Measurements from ENCODE around the gene TTLL11. TPM values are rescaled to one million over a fixed set of nuclear protein-coding genes. Genes with fewer than 3 reads are reported as not detected.

TTLL11 gene
- total and polyA plus RNA-seq, 2 experiments from 2014 or later = 0.57 to 1.4 TPM

- H4K20me1 ChIP-seq (replicated peaks; ENCODE audit: insufficient read depth) = no peaks in the 10 kb centered on the region; the same call in 1 of the 2 replicates
- no peaks in the 10 kb centered on the region for H3K27me3 Mint-ChIP-seq (ENCODE audit: insufficient read depth, low read depth, poor library complexity)
Measured at GRCh38 chr9:122050167-122050566, 42.9 kb downstream of the TTLL11 start.

More at GRCh38 chr9:122050167-122050566, 42.9 kb downstream of the TTLL11 start:
- ATAC-seq = no peak
- Mint-ChIP-seq H3K4me3 (no peak overlapping the region), H3K27ac (no peak overlapping the region), H3K36me3 (ENCODE audit: low read depth) (no peaks in the 10 kb centered on the region), H3K9me3 (no peaks in the 10 kb centered on the region), H3K4me1 (peaks cover 5% of the 10 kb centered on the region; the same call in 2 of the 3 replicates)
- H3K9me2 ChIP-seq (ENCODE audit: insufficient read depth) = no peaks in the 10 kb centered on the region; the same call in 1 of the 2 replicates
- no peak overlapping the region for H3K4me3 ChIP-seq
- TF ChIP-seq EZH2phosphoT487 (IDR thresholded peaks at IDR 0.05; ENCODE audit: unreplicated experiment) (no peak), REST (IDR thresholded peaks at IDR 0.05; ENCODE audit: unreplicated experiment) (no peak), CTCF (conservative IDR thresholded peaks at IDR 0.05; ENCODE audit: low read depth in 2 of 2) (no peak), STAT1 (IDR thresholded peaks at IDR 0.05; ENCODE audit: unreplicated experiment) (no peak), CREB1 (CRISPR knock-in tag; IDR thresholded peaks at IDR 0.05; ENCODE audit: low read depth) (no peak), ZNF114 (CRISPR knock-in tag; IDR thresholded peaks at IDR 0.05) (no peak), EZH2 (IDR thresholded peaks at IDR 0.05; ENCODE audit: low read depth, unreplicated experiment) (no peak), ZNF331 (CRISPR knock-in tag; IDR thresholded peaks at IDR 0.05; ENCODE audit: low read depth) (no peak), ZNF462 (CRISPR knock-in tag; IDR thresholded peaks at IDR 0.05) (no peak), ETS1 (IDR thresholded peaks at IDR 0.05) (no peak), JUNB (IDR thresholded peaks at IDR 0.05; ENCODE audit: unreplicated experiment) (no peak), NANOG (IDR thresholded peaks at IDR 0.05; ENCODE audit: borderline replicate concordance) (no peak), POLR2AphosphoS5 (IDR thresholded peaks at IDR 0.05; ENCODE audit: low read depth) (no peak)
- no peak overlapping the region for H2AFZ ChIP-seq
- no peaks in the 10 kb centered on the region for H3K36me3 ChIP-seq (ENCODE audit: insufficient read depth)
- no peak overlapping the region for H3K4me2 ChIP-seq
- H3K79me2 ChIP-seq (replicated peaks; ENCODE audit: insufficient read depth) = no peaks in the 10 kb centered on the region
- no peaks in the 10 kb centered on the region for H3K4me1 ChIP-seq (ENCODE audit: insufficient read depth)
- no peak overlapping the region for H3K27ac ChIP-seq (ENCODE audit: low read depth)
- H3K27me3 ChIP-seq (ENCODE audit: insufficient read depth) = no peaks in the 10 kb centered on the region
- DNase-seq (ENCODE audit: low spot score) = no peak
- no peaks in the 10 kb centered on the region for H3F3A ChIP-seq (replicated peaks; ENCODE audit: low read depth)
